HG02938 (cell line): ENCODE measurements around the gene XCL2.
"Not testable (repeated sequence)": the region's sequence is repeated elsewhere in the genome, so short reads cannot be mapped to it uniquely, and the experiment has no call there.

Experiments
- ATAC-seq: cut with Tn5 transposase; IDR thresholded peaks from one replicate; pipeline ENCODE4 v1.9.1; 2021; ENCODE audit warnings: mild to moderate bottlenecking, moderate library complexity; ENCODE audit not compliant: unreplicated experiment

Gene XCL2

GRCh38 chr1:168560370-168560769 lies 16.6 kb upstream of the XCL2 start:
- ATAC-seq = no peak

- ATAC-seq = no peak
Observed at GRCh38 chr1:168556647-168557046, 12.8 kb upstream of the XCL2 start.

GRCh38 chr1:168555508-168556046 lies 11.8 kb upstream of the XCL2 start:
- no peak for ATAC-seq

GRCh38 chr1:168554603-168555483 lies 11.0 kb upstream of the XCL2 start:
- ATAC-seq = no peak

- no peak for ATAC-seq
Observed at GRCh38 chr1:168553680-168554553, 10.1 kb upstream of the XCL2 start.

GRCh38 chr1:168552961-168553360 lies 9.2 kb upstream of the XCL2 start:
- no peak for ATAC-seq

- no peak for ATAC-seq
Observed at GRCh38 chr1:168551688-168552087, 7.9 kb upstream of the XCL2 start.

- ATAC-seq = no peak
Observed at GRCh38 chr1:168550971-168551370, 7.2 kb upstream of the XCL2 start.

GRCh38 chr1:168546553-168546895 lies 2.7 kb upstream of the XCL2 start:
- ATAC-seq = not testable (repeated sequence)

- ATAC-seq = not testable (repeated sequence)
Observed at GRCh38 chr1:168545678-168546552, 2.1 kb upstream of the XCL2 start.

- not testable (repeated sequence) for ATAC-seq
Observed at GRCh38 chr1:168542978-168543377, 819 bp downstream of the XCL2 start.

GRCh38 chr1:168540798-168541197 lies 3.0 kb downstream of the XCL2 start:
- not testable (repeated sequence) for ATAC-seq

GRCh38 chr1:168535536-168535935 lies 8.3 kb downstream of the XCL2 start:
- peak; percentile 77 for ATAC-seq

- ATAC-seq = no peak
Observed at GRCh38 chr1:168531615-168532345, 12.0 kb downstream of the XCL2 start.

GRCh38 chr1:168529518-168529917 lies 14.3 kb downstream of the XCL2 start:
- no peak for ATAC-seq

GRCh38 chr1:168521401-168522000 lies 22.3 kb downstream of the XCL2 start:
- no peak for ATAC-seq

- no peak for ATAC-seq
Observed at GRCh38 chr1:168520832-168521231, 23.0 kb downstream of the XCL2 start.

- ATAC-seq = no peak
Observed at GRCh38 chr1:168520052-168520751, 23.6 kb downstream of the XCL2 start.

- ATAC-seq = no peak
Observed at GRCh38 chr1:168518813-168519212, 25.0 kb downstream of the XCL2 start.
